HepG2 (cell line): Measurements from ENCODE around the gene ACTR6.

ENCODE experiments used
- ARID2 ChIP-seq: sonication (generic); formaldehyde crosslinking; IDR thresholded peaks from 2 replicates; pipeline ENCODE4 v1.8.1; 2022; ENCODE audit warnings: mild to moderate bottlenecking, missing genetic modification reagents, borderline replicate concordance
- EZH2 ChIP-seq: conservative IDR thresholded peaks from 2 replicates; pipeline ENCODE4 v1.6.1; 2012; ENCODE audit warnings: mild to moderate bottlenecking, low read depth, low read length, moderate library complexity
- FOSL1 ChIP-seq: sonication (generic); formaldehyde crosslinking; IDR thresholded peaks from 2 replicates; pipeline ENCODE4 v1.9.0; 2021; ENCODE audit warnings: missing genetic modification reagents, borderline replicate concordance
- JUND ChIP-seq: sonication (generic); formaldehyde crosslinking; IDR thresholded peaks from 2 replicates; pipeline ENCODE4 v1.8.0; 2022; ENCODE audit warnings: mild to moderate bottlenecking, missing genetic modification reagents
- MLXIP ChIP-seq: sonication (generic); formaldehyde crosslinking; IDR thresholded peaks from 2 replicates; pipeline ENCODE4 v1.9.0; 2021; ENCODE audit warnings: missing genetic modification reagents, borderline replicate concordance
- POLR2AphosphoS5 ChIP-seq: IDR thresholded peaks from 2 replicates; pipeline ENCODE4 v1.6.1; 2012; ENCODE audit warnings: low read depth, low read length
- SIX1 ChIP-seq: sonication (generic); formaldehyde crosslinking; IDR thresholded peaks from 2 replicates; pipeline ENCODE4 v1.4.0; 2020; ENCODE audit warnings: missing genetic modification reagents, borderline replicate concordance
- ZEB1 ChIP-seq: IDR thresholded peaks from 2 replicates; pipeline ENCODE4 v1.6.1; 2012; ENCODE audit warnings: mild to moderate bottlenecking, low read depth, inconsistent platforms; ENCODE audit not compliant: insufficient replicate concordance

- no peak for TF ChIP-seq POLR2AphosphoS5
- TF ChIP-seq MLXIP (CRISPR knock-in tag): no peak
- no peak for TF ChIP-seq EZH2
- TF ChIP-seq ARID2 (CRISPR knock-in tag): no peak
- no peak for TF ChIP-seq ZEB1
- no peak for TF ChIP-seq FOSL1 (CRISPR knock-in tag)
- no peak for TF ChIP-seq JUND (CRISPR knock-in tag)
- TF ChIP-seq SIX1 (CRISPR knock-in tag): no peak
Measured at GRCh38 chr12:100229036-100229635, 28.5 kb downstream of the ACTR6 start.
